Lower leg skin (tissue), 3 donors: ENCODE data around the gene TOP3B.

Experiments used
- CTCF ChIP-seq, 3 donors: fragments of 450-650 bp; IDR thresholded peaks; one replicate each; pipeline ENCODE4 v1.5.1; 2016; ENCODE audit warnings: antibody characterized with exemption in 3 of 3, mild to moderate bottlenecking in 3 of 3, moderate library complexity in 2 of 3
- POLR2A ChIP-seq, 2 donors: fragments of 450-650 bp; IDR thresholded peaks; one replicate each; pipeline ENCODE4 v1.6.1; 2016 to 2017; ENCODE audit warnings: antibody characterized with exemption in 2 of 2, mild to moderate bottlenecking in 1 of 2, moderate library complexity in 1 of 2

DNA sequence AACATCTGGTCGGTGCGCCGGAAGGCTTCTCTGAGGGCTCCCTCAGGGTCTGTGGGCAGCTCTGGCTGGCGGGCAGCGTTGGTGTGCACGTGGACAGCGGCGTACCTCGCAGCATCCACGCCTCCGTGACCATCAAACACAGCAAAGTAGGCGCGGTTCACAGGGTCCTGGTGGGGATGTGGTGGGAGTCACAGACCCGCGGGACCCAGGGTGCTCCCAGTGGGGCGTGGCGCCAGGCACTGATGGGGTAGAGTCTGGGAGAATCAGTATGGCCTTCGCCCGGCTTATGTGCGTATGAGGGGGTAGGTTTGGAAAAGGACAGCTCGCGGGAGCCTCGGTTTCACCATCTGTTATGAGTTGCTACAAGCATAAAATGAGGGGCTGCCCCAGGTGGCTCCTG lies 49.2 kb downstream of the TOP3B start:
- TF ChIP-seq CTCF (IDR thresholded peaks at IDR 0.05) (no peak), POLR2A (IDR thresholded peaks at IDR 0.05) (no peak)
